NCI-H446 (cell line): ENCODE results near the gene INPP5B.

Experiments
- DNase-seq, 2 experiments: peaks; one replicate each; lab custom pipeline; 2025; lab: John Stamatoyannopoulos, UW

Gene INPP5B

DNA sequence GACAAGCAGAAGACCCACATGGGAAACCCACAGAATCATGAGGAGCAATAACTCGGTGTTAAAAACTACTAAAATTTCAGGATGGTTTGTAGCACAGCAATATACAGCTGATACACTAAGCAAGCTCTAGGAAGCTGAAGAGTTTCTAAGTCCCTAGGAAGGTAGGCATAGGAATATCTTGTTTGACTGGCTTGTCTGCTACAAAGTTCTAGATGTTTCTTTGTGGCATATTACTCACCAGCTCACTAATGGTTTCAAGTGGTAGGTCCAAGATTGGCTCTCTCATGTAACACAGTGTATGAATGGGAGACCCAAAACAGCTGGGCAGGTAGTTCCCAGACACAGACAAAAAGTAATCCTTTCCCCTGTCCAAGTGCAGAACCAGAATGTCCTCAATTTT lies 74.2 kb downstream of the INPP5B start:
- no peak for DNase-seq

- DNase-seq: no peak
Observed at GRCh38 chr1:37868466-37868865, 78.4 kb downstream of the INPP5B start.

DNA sequence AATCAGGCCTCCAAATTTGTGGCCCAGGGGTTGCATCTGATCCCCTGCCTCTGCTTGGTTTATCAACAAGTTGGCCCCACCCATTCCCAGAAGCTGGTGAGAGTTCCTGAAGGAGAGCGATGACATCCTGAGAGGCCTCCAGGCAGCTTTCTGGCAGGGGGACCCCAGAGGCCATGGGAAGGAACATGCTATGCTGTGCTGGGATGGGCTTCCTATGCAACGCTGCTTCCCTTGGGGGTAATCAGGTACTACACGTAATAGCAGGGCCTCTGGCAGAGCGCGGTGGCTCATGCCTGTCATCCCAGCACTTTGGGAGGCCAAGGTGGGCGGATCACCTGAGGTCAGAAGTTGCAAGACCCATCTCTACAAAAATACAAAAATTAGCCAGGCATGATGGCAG lies 79.1 kb downstream of the INPP5B start:
- DNase-seq: no peak

GRCh38 chr1:37866491-37866890 lies 80.4 kb downstream of the INPP5B start:
- no peak for DNase-seq

DNA sequence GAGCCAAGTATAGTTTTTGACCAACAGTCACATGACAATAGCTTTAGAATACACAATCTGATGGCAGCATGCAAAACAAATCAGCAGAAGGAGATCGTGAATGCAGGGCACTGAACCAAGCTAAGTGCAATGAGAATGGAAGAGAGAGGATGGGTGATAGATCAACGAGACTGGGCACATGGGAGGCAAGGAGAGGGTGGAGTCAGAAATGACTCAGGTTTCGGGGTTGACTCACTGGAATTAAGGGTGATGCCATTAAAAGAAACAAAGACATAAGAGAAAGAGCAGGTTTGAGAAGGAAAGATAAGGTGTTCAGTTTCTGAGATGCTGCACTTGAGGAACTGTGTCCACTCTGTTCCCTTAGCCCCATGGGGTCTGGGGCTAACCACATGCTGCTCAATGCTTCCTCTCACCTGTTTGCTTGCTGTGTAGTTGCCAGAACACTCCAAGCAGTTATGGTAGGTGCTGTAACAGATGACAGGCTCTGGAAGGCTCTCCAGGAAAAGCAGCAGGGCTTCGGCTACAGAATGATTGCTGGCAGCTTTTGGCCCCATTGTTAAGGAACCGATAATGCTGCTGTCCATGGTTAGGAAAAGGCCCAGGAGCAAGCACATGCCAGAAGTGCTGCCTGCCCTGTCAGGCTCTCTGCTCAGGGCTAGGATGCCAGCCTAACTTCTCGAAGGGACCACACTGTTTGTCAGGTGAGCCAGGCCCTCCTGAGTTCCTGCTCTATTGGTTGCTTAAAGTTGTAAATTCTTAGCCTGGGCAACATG lies 81.3 kb downstream of the INPP5B start:
- DNase-seq: no peak

GRCh38 chr1:37862330-37862729 lies 84.5 kb downstream of the INPP5B start:
- DNase-seq: no peak

DNA sequence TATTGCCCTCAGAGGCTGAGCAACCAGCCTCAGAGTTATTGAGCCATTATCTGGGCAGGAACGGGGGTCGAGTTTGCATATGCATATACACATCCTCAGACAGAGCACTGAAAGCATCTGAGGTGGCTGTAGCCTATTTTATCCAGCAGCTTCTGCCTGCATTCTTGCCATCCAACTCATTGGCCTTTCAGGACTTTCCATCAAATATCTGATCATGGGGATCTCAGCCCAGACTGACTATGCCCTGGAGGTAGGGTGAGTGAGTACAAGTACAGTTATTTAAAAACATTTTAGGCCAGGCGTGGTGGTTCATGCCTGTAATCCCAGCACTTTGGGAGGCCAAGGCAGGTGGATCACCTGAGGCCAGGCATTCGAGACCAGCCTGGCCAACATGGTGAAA lies 85.7 kb downstream of the INPP5B start:
- no peak for DNase-seq

DNA sequence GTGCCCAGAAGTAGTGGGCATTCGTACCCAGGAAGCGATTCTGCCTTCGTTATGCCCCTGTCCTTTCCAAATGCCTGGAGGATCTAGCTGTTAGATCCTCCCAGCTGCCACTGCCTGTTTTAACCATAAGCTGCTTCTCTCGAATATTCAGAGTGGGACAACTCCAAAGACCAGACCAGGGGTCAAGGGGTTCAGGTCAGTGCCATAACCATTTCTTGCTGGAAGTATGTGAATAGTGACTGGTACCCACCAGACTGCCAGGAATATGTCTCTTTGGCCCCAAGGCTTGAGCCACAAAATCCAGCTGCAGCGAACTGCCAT lies 86.5 kb downstream of the INPP5B start:
- no peak for DNase-seq

DNA sequence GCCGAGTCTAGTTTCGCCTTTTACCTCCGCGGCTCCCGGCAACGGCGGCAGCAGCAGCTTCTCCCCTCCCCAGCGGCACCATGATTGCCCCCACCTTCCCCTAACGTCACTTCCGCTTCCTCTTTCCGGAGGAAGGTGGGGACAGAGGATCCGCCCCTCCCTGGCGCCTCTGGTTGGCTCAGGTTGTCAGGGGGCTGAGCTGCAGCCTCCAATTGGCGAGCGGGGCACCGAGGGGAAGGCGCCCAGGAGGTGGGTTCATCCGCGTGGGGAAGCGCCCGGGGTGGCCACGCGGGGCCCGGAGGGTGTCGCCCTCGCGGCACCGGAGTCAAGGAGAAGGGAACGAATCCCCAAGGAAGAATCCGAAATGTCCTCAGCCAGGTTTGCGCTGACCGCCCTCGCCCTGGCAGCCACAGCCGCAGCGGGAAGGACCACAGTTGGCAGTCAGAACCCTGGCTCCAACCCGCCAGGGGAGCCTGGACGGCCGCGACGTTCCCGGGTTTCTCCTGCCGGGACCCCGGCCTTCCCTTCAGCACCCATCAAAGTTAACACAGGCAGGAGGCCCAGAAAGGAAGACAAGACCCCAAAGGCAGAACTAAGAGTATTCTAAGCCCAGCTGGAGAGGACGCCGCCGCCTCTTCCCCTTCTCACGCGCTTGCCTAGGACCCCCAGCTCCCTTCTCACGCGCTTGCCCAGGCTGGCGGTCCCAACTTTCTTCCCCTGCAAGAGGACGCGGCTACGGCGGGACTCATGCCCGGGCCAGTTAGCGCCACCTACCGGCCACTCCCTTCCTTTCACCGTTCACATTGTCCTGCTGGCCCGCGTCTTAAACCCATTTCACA lies 87.1 kb downstream of the INPP5B start, which contains the start of gene MTF1:
Gene MTF1, minus strand, starts transcription at position 86 of the 839 bp plus-strand sequence. CDS start 1,934 bp downstream, outside the sequence.
- DNase-seq: peak; percentile 92 to 98

DNA sequence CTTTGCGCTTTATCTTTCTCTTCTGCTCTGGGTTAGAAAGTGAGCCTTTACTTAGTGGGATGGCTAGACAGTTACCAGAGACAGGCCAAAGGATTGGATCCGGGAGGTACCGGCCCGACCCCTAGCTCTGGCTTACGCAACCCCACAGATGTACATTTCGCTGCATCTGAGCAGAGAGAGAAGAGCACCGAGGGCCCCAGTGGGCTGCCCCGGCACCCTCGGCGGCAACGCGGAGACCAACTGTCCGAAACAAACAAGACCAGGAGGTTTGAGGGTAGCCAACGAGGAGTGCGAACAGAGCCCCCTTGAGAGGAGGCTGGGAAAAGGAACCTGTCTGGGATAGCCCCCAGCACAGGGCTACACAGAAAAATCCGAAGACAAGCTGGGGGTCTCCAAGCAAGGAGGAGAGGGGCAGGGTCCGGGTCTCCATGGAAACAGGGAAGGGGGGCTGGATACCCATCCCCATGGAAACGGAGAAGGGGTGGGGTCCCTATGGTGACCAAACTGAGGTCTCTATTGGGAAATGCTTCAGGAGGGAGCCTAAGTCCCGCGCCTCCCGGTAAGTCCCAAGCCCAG lies 87.8 kb downstream of the INPP5B start:
- DNase-seq: peak in 1 of 2 experiments; percentile 36

DNA sequence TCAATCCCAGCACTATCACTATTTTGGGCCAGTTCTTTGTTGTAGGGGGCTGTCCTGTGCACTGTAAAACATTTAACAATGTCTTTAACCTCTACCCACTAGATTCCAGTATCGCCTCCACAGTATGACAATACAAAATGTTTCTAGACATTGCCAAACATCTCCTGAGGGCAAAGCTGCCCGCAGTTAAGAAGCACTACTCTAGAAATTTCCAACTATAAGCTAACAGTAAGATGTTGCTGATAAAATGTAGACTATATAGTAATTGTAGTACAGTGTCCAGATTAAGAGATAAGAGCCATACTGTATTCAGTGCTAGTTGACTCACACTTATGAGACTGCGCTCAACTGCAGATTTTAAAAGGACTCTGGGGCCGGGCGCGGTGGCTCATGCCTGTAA lies 92.4 kb downstream of the INPP5B start:
- no peak for DNase-seq

GRCh38 chr1:37853157-37853556 lies 93.7 kb downstream of the INPP5B start:
- DNase-seq: no peak

DNA sequence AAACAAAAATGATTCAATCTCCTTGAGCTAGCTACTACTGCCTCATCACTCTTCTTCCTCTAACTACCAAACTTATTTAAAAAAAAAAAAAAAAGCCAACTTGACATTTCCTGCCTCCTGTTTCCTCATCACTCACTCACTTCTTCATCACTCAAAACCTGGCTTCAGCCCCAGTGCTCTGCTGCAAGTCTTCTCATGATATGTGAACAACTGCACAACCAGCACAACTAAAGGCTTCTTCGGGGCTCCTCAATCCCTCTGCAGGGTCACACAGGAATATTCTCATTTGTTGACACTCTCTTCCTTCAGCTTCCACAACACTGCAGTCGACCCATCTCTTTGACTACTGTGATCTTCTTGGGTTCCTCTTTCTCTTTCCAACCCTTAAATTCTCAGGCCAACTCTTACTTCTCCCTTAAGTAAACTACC lies 95.1 kb downstream of the INPP5B start:
- DNase-seq: no peak

- DNase-seq: no peak
Observed at GRCh38 chr1:37851262-37851661, 95.6 kb downstream of the INPP5B start.

DNA sequence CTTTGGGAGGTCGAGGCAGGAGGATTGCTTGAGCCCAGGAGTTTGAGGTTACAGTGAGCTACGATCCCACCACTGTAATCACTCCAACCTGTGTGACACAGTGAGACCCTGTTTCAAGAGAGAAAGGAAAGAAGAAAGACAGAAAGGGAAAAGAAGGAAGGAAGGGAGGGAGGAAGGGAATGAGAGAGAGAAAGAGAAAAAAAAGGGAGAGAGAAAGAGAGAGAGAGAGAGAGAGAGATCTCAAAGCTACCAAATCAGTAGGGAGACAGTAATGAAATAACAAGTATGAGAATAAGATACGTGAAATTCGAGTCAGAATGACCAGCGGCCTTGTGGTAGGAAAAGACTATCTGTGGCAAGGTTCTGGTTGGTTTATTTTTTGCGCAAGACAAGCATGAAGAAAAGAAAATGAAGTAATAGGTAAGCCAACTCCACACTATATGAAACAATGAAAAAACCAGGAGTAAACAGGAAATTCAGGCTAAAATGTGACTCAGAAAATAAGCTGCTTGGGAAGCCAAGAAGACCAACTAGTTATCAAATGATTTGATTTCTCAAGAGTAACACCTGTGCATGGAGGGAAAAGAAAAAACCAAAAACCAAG lies 96.4 kb downstream of the INPP5B start:
- no peak for DNase-seq

GRCh38 chr1:37849480-37849879 lies 97.4 kb downstream of the INPP5B start:
- no peak for DNase-seq

DNA sequence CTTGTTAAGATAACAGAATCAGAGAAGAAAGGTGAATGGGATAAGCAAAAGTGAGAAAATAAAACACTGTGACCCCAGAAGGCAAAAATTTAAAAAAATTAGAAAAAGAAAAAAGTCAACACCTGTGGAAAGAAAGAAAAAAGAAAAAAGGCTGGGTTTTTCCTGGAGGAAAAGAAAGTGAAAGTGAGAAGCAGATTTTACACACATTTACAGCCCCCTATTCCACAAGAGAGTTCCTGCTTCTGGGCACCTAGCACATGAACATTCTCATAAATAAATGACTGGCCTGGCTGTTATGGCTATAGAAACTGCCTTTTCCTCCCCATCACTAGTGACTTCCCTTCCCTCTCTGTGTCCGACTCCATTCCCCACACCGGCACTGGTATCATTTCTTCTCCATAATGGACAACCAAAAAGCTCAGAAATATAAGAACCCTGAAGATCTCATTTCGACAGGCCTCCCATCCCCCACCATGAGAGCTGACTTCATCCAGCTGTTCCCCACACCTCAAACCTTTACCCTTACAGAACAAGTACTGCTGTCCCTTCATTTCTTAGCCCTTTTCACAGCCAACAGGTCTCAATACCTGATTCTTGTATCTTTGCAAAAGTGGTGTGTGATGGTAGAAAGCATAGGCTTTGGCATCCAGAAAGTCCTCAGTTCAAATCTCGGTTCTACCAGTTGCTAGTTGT lies 100.1 kb downstream of the INPP5B start:
- DNase-seq: no peak

GRCh38 chr1:37845786-37846185 lies 101.1 kb downstream of the INPP5B start:
- DNase-seq: no peak

GRCh38 chr1:37845049-37845646 lies 101.7 kb downstream of the INPP5B start:
- DNase-seq: no peak

- DNase-seq: no peak
Observed at GRCh38 chr1:37844536-37844935, 102.3 kb downstream of the INPP5B start.

GRCh38 chr1:37841652-37842051 lies 105.2 kb downstream of the INPP5B start:
- DNase-seq: no peak
